HepG2 (cell line): Measurements from ENCODE around the gene ZNF615. TPM values are rescaled to one million over a fixed set of nuclear protein-coding genes. Genes with fewer than 3 reads are reported as not detected.

ENCODE experiments used
- ATM ChIP-seq: fragments of 450-650 bp; IDR thresholded peaks from 2 replicates; pipeline ENCODE4 v1.7.1; 2017; ENCODE audit warnings: mild to moderate bottlenecking, borderline replicate concordance
- DR1 ChIP-seq: sonication (generic); formaldehyde crosslinking; IDR thresholded peaks from 2 replicates; pipeline ENCODE4 v1.8.0; 2021; ENCODE audit warnings: mild to moderate bottlenecking, missing genetic modification reagents, inconsistent platforms
- EHMT2 ChIP-seq: fragments of 200-600 bp; sonication (generic); IDR thresholded peaks from 2 replicates; pipeline ENCODE4 v1.7.0; 2017; ENCODE audit warnings: antibody characterized with exemption, low read depth, low read length, borderline replicate concordance
- ERF ChIP-seq: IDR thresholded peaks from 2 replicates; pipeline ENCODE4 v1.6.1; 2018; ENCODE audit warnings: missing biosample characterization, missing genetic modification reagents
- HES4 ChIP-seq: sonication (generic); formaldehyde crosslinking; IDR thresholded peaks from 2 replicates; pipeline ENCODE4 v1.9.0; 2021; ENCODE audit warnings: mild to moderate bottlenecking, missing genetic modification reagents, borderline replicate concordance
- HNRNPLL ChIP-seq: fragments of 200-400 bp; formaldehyde crosslinking; IDR thresholded peaks from 2 replicates; pipeline ENCODE4 v1.6.1; 2017; ENCODE audit warnings: mild to moderate bottlenecking, low read depth, low read length; ENCODE audit not compliant: poor library complexity, severe bottlenecking
- MZF1 ChIP-seq: sonication (generic); formaldehyde crosslinking; IDR thresholded peaks from 2 replicates; pipeline ENCODE4 v1.8.1; 2023; ENCODE audit warnings: mild to moderate bottlenecking, missing genetic modification reagents, borderline replicate concordance
- NCOA1 ChIP-seq: sonication (generic); formaldehyde crosslinking; IDR thresholded peaks from 2 replicates; pipeline ENCODE4 v1.9.0; 2021; ENCODE audit warnings: missing genetic modification reagents
- RFX3 ChIP-seq: IDR thresholded peaks from 2 replicates; pipeline ENCODE4 v1.6.1; 2016; ENCODE audit warnings: missing biosample characterization, missing genetic modification reagents
- SRSF9 ChIP-seq: fragments of 200-400 bp; formaldehyde crosslinking; IDR thresholded peaks from 2 replicates; pipeline ENCODE4 v1.6.1; 2018; ENCODE audit warnings: borderline replicate concordance, mild to moderate bottlenecking, low read depth, low read length; ENCODE audit not compliant: insufficient read depth, poor library complexity, severe bottlenecking
- ZFP82 ChIP-seq: sonication (generic); formaldehyde crosslinking; IDR thresholded peaks from 2 replicates; pipeline ENCODE4 v1.5.1; 2020; ENCODE audit warnings: mild to moderate bottlenecking, missing genetic modification reagents, borderline replicate concordance
- ZNF20 ChIP-seq: sonication (generic); formaldehyde crosslinking; IDR thresholded peaks from 2 replicates; pipeline ENCODE4 v1.4.0; 2020; ENCODE audit warnings: mild to moderate bottlenecking, moderate library complexity, missing genetic modification reagents
- ZNF263 ChIP-seq: sonication (generic); formaldehyde crosslinking; IDR thresholded peaks from 2 replicates; pipeline ENCODE4 v1.4.0; 2020; ENCODE audit warnings: missing genetic modification reagents
- ZNF3 ChIP-seq: IDR thresholded peaks from 2 replicates; pipeline ENCODE4 v1.7.0; 2017; ENCODE audit warnings: inconsistent platforms
- ZNF354B ChIP-seq: sonication (generic); formaldehyde crosslinking; IDR thresholded peaks from 2 replicates; pipeline ENCODE4 v1.8.0; 2022; ENCODE audit warnings: mild to moderate bottlenecking, missing genetic modification reagents
- ZNF558 ChIP-seq: sonication (generic); formaldehyde crosslinking; IDR thresholded peaks from 2 replicates; pipeline ENCODE4 v1.9.0; 2022; ENCODE audit warnings: mild to moderate bottlenecking, missing genetic modification reagents, borderline replicate concordance
- polyA plus RNA-seq, 8 experiments: library from polyadenylated mRNA; depleted of rRNA in 3 of 8; stranded (reverse) in 7 of 8; unstranded in 1 of 8; fragments of >200 nt; fragmentation: Illumina TruSeq in 4 of 8; extraction: Trizol in 4 of 8; gene quantifications; 2 replicates each; pipeline versions ENCODE4 v1.2.1 to v1.2.3, GENCODE V29; 2011 to 2016; ENCODE audit warnings: low read depth in 4 of 8, missing spikeins in 1 of 8, mixed read lengths in 1 of 8; ENCODE audit not compliant: insufficient read depth in 1 of 8
- total RNA-seq, 5 experiments: library from RNA; depleted of rRNA; stranded (reverse); fragments of >200 nt; fragmentation: Illumina TruSeq; extraction: Trizol; gene quantifications; 2 replicates each; pipeline ENCODE4 v1.2.3, GENCODE V29; 2016; ENCODE audit warnings: low read depth in 1 of 5
- TF ChIP-seq, protein P1 (sequence below): sonication (generic); formaldehyde crosslinking; IDR thresholded peaks from 2 replicates; pipeline ENCODE4 v1.4.0; 2020; ENCODE audit warnings: mild to moderate bottlenecking, missing genetic modification reagents
- TF ChIP-seq, protein P2 (sequence below): sonication (generic); formaldehyde crosslinking; IDR thresholded peaks from 2 replicates; pipeline ENCODE4 v1.9.0; 2021; ENCODE audit warnings: mild to moderate bottlenecking, missing genetic modification reagents

Gene ZNF615
- total and polyA plus RNA-seq, 2 of the 13 experiments (the other 11 are each of a cell fraction or from before 2014, with no cell fraction given), result 5.2 to 7.8 TPM

GRCh38 chr19:52028027-52028779 is 20.2 kb upstream of the ZNF615 start, which contains the start of gene ZNF614 (continued):
- peak; percentile 83 for TF ChIP-seq ERF (CRISPR knock-in tag)
- TF ChIP-seq ZNF558 (CRISPR knock-in tag), result no peak
- peak; percentile 66 for TF ChIP-seq ZNF263 (CRISPR knock-in tag)
- no peak; the same call in 1 of the 2 replicates for TF ChIP-seq ZNF3 (CRISPR knock-in tag)
- no peak for TF ChIP-seq MZF1
- TF ChIP-seq NCOA1 (CRISPR knock-in tag), result peak; percentile 80; the same call in 1 of the 2 replicates
- TF ChIP-seq HES4 (CRISPR knock-in tag), result 0 out of 2 replicates have a peak, but pooled peaks have one; percentile 48
- TF ChIP-seq ATM, result no peak
- no peak for TF ChIP-seq ZFP82 (CRISPR knock-in tag)
- no peak for TF ChIP-seq RFX3 (CRISPR knock-in tag)
- peak; percentile 65 for TF ChIP-seq DR1 (CRISPR knock-in tag)
- peak; percentile 92 for TF ChIP-seq HNRNPLL
- TF ChIP-seq, protein P1, sequence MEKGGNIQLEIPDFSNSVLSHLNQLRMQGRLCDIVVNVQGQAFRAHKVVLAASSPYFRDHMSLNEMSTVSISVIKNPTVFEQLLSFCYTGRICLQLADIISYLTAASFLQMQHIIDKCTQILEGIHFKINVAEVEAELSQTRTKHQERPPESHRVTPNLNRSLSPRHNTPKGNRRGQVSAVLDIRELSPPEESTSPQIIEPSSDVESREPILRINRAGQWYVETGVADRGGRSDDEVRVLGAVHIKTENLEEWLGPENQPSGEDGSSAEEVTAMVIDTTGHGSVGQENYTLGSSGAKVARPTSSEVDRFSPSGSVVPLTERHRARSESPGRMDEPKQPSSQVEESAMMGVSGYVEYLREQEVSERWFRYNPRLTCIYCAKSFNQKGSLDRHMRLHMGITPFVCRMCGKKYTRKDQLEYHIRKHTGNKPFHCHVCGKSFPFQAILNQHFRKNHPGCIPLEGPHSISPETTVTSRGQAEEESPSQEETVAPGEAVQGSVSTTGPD (CRISPR knock-in tag), result peak; percentile 59; the same call in 1 of the 2 replicates
- TF ChIP-seq ZNF354B (CRISPR knock-in tag), result peak; percentile 85; the same call in 1 of the 2 replicates
- TF ChIP-seq EHMT2, result no peak
- TF ChIP-seq, protein P2, sequence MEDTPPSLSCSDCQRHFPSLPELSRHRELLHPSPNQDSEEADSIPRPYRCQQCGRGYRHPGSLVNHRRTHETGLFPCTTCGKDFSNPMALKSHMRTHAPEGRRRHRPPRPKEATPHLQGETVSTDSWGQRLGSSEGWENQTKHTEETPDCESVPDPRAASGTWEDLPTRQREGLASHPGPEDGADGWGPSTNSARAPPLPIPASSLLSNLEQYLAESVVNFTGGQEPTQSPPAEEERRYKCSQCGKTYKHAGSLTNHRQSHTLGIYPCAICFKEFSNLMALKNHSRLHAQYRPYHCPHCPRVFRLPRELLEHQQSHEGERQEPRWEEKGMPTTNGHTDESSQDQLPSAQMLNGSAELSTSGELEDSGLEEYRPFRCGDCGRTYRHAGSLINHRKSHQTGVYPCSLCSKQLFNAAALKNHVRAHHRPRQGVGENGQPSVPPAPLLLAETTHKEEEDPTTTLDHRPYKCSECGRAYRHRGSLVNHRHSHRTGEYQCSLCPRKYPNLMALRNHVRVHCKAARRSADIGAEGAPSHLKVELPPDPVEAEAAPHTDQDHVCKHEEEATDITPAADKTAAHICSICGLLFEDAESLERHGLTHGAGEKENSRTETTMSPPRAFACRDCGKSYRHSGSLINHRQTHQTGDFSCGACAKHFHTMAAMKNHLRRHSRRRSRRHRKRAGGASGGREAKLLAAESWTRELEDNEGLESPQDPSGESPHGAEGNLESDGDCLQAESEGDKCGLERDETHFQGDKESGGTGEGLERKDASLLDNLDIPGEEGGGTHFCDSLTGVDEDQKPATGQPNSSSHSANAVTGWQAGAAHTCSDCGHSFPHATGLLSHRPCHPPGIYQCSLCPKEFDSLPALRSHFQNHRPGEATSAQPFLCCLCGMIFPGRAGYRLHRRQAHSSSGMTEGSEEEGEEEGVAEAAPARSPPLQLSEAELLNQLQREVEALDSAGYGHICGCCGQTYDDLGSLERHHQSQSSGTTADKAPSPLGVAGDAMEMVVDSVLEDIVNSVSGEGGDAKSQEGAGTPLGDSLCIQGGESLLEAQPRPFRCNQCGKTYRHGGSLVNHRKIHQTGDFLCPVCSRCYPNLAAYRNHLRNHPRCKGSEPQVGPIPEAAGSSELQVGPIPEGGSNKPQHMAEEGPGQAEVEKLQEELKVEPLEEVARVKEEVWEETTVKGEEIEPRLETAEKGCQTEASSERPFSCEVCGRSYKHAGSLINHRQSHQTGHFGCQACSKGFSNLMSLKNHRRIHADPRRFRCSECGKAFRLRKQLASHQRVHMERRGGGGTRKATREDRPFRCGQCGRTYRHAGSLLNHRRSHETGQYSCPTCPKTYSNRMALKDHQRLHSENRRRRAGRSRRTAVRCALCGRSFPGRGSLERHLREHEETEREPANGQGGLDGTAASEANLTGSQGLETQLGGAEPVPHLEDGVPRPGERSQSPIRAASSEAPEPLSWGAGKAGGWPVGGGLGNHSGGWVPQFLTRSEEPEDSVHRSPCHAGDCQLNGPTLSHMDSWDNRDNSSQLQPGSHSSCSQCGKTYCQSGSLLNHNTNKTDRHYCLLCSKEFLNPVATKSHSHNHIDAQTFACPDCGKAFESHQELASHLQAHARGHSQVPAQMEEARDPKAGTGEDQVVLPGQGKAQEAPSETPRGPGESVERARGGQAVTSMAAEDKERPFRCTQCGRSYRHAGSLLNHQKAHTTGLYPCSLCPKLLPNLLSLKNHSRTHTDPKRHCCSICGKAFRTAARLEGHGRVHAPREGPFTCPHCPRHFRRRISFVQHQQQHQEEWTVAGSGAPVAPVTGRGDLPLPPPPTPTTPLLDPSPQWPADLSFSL (CRISPR knock-in tag), result no peak
- TF ChIP-seq ZNF20, result peak; percentile 81; the same call in 1 of the 2 replicates
- TF ChIP-seq SRSF9, result no peak
